RPMI7951 (cell line): Measurements from ENCODE around the gene OR6F1. TPM values are rescaled to one million over a fixed set of nuclear protein-coding genes. Genes with fewer than 3 reads are reported as not detected.

ENCODE experiments used
- total RNA-seq: library from RNA; depleted of rRNA; stranded (reverse); fragments of >200 nt; shearing (Covaris generic); gene quantifications from 2 replicates; pipeline ENCODE4 v1.2.3, GENCODE V29; 2014; rRNA removed

OR6F1 gene
- total RNA-seq, 1 experiment from 2014 or later = not detected

Other genes starting within 250 kb of the OR6F1 start
- gene OR2C3, start 180.2 kb downstream of the OR6F1 start, total RNA-seq = not detected in 2 replicates
- 0.12 TPM in 1 of 2 replicates, not detected in the other for gene GCSAML, start 167.5 kb downstream of the OR6F1 start, total RNA-seq
- gene OR2G2, start 128.3 kb downstream of the OR6F1 start, total RNA-seq = not detected in 2 replicates
- gene OR2G3, start 111.1 kb downstream of the OR6F1 start, total RNA-seq = not detected in 2 replicates
- not detected in 2 replicates for gene OR13G1, start 36.9 kb downstream of the OR6F1 start, total RNA-seq
- gene OR14K1, start 22.0 kb upstream of the OR6F1 start, total RNA-seq = not detected in 2 replicates
- not detected in 2 replicates for gene OR14A2, start 31.5 kb upstream of the OR6F1 start, total RNA-seq
- gene OR1C1, start 43.9 kb upstream of the OR6F1 start, total RNA-seq = not detected in 2 replicates
- not detected in 2 replicates for gene OR14A16, start 107.5 kb upstream of the OR6F1 start, total RNA-seq
- not detected in 2 replicates for gene OR11L1, start 125.2 kb upstream of the OR6F1 start, total RNA-seq
- 2.2 and 2.9 TPM in 2 replicates for gene TRIM58, start 140.5 kb upstream of the OR6F1 start, total RNA-seq
- 0.24 TPM in 1 of 2 replicates, not detected in the other for gene OR2W3, start 178.9 kb upstream of the OR6F1 start, total RNA-seq
- gene OR2T8, start 203.6 kb upstream of the OR6F1 start, total RNA-seq = 0.29 TPM in 1 of 2 replicates, not detected in the other
- not detected in 2 replicates for gene OR2AJ1, start 208.2 kb upstream of the OR6F1 start, total RNA-seq
- gene OR2L8, start 232.2 kb upstream of the OR6F1 start, total RNA-seq = not detected in 2 replicates
- not detected in 2 replicates for gene OR2AK2, start 248.6 kb upstream of the OR6F1 start, total RNA-seq